Trophoblast cell (in vitro differentiated cells and primary cell): ENCODE measurements around the gene EEF2K.
"Not testable (repeated sequence)": the region's sequence is repeated elsewhere in the genome, so short reads cannot be mapped to it uniquely, and the experiment has no call there.

Experiments
- DNase-seq, 2 donors: peaks; one replicate each; pipeline ENCODE4 v3.0.0-alpha.2; 2016
- H2AFZ ChIP-seq: 2 replicates; pipeline ENCODE4 v1.6.1; 2013; ENCODE audit warnings: low read length, moderate library complexity, mild to moderate bottlenecking; ENCODE audit not compliant: insufficient read depth, poor library complexity
- H2AK5ac ChIP-seq: 2 replicates; pipeline ENCODE4 v1.6.1; 2013; ENCODE audit warnings: mild to moderate bottlenecking, low read length
- H2BK120ac ChIP-seq: 2 replicates; pipeline ENCODE4 v1.6.1; 2013; ENCODE audit warnings: low read length, mild to moderate bottlenecking, moderate library complexity; ENCODE audit not compliant: insufficient read depth, poor library complexity
- H2BK12ac ChIP-seq: 2 replicates; pipeline ENCODE4 v1.6.1; 2013; ENCODE audit warnings: mild to moderate bottlenecking, low read length, moderate library complexity
- H2BK5ac ChIP-seq: 2 replicates; pipeline ENCODE4 v1.6.1; 2013; ENCODE audit warnings: low read length, low read depth, moderate library complexity, mild to moderate bottlenecking; ENCODE audit not compliant: poor library complexity
- H3K14ac ChIP-seq: 2 replicates; pipeline ENCODE4 v1.6.1; 2013; ENCODE audit warnings: mild to moderate bottlenecking, low read length
- H3K18ac ChIP-seq: 2 replicates; pipeline ENCODE4 v1.6.1; 2013; ENCODE audit warnings: mild to moderate bottlenecking, low read length
- H3K23ac ChIP-seq: 2 replicates; pipeline ENCODE4 v1.6.1; 2013; ENCODE audit warnings: low read length
- H3K27ac ChIP-seq: 2 replicates; pipeline ENCODE4 v1.5.1; 2013; ENCODE audit warnings: low read depth, mild to moderate bottlenecking, inconsistent platforms, low read length, moderate library complexity
- H3K27me3 ChIP-seq: 2 replicates; pipeline ENCODE4 v1.6.1; 2013; ENCODE audit warnings: inconsistent platforms, mild to moderate bottlenecking, low read length, moderate library complexity; ENCODE audit not compliant: insufficient read depth
- H3K36me3 ChIP-seq, 2 experiments: 1 replicate in 1 of 2; 2 replicates in 1 of 2; pipeline ENCODE4 v1.6.1; 2013; ENCODE audit warnings: low read length in 2 of 2, mild to moderate bottlenecking in 2 of 2, moderate library complexity in 1 of 2; ENCODE audit not compliant: insufficient read depth in 2 of 2, control insufficient read depth in 1 of 2
- H3K4ac ChIP-seq: 2 replicates; pipeline ENCODE4 v1.6.1; 2013; ENCODE audit warnings: low read depth, mild to moderate bottlenecking, low read length, moderate library complexity
- H3K4me1 ChIP-seq, 2 experiments: 1 replicate in 1 of 2; 2 replicates in 1 of 2; pipeline ENCODE4 v1.6.1; 2013; ENCODE audit warnings: low read length in 2 of 2, mild to moderate bottlenecking in 2 of 2, moderate library complexity in 1 of 2; ENCODE audit not compliant: insufficient read depth in 2 of 2, control insufficient read depth in 1 of 2
- H3K4me2 ChIP-seq: 2 replicates; pipeline ENCODE4 v1.6.1; 2013; ENCODE audit warnings: inconsistent platforms, mild to moderate bottlenecking, low read length, moderate library complexity
- H3K4me3 ChIP-seq: 2 replicates; pipeline ENCODE4 v1.5.1; 2013; ENCODE audit warnings: mild to moderate bottlenecking, low read depth, low read length, inconsistent platforms
- H3K79me1 ChIP-seq: one replicate; pipeline ENCODE4 v1.6.1; 2013; ENCODE audit warnings: low read length
- H3K79me2 ChIP-seq: 2 replicates; pipeline ENCODE4 v1.6.1; 2013; ENCODE audit warnings: low read length, mild to moderate bottlenecking; ENCODE audit not compliant: control insufficient read depth, insufficient read depth, poor library complexity
- H3K9ac ChIP-seq: 2 replicates; pipeline ENCODE4 v1.6.1; 2013; ENCODE audit warnings: mild to moderate bottlenecking, low read length
- H3K9me3 ChIP-seq: 2 replicates; pipeline ENCODE4 v1.6.1; 2013; ENCODE audit warnings: low read depth, mild to moderate bottlenecking, control low read depth, inconsistent platforms, low read length; ENCODE audit not compliant: insufficient read depth
- H4K12ac ChIP-seq: 2 replicates; pipeline ENCODE4 v1.6.1; 2013; ENCODE audit warnings: low read depth, mild to moderate bottlenecking, low read length, moderate library complexity
- H4K8ac ChIP-seq: 2 replicates; pipeline ENCODE4 v1.6.1; 2013; ENCODE audit warnings: low read depth, mild to moderate bottlenecking, low read length, moderate library complexity
- H4K91ac ChIP-seq: one replicate; pipeline ENCODE4 v1.6.1; 2013; ENCODE audit warnings: low read depth, mild to moderate bottlenecking, low read length, moderate library complexity
- WGBS: extraction: QIAGEN DNeasy Blood & Tissue Kit; methylation state at CpG from one replicate; pipeline ENCODE4 v1.1.7; 2013; ENCODE audit warnings: missing lambda C conversion rate; ENCODE audit not compliant: insufficient read length, insufficient coverage; ENCODE audit errors: extremely low coverage; 5-methylcytosine and 5-hydroxymethylcytosine counted together

Gene EEF2K

DNA sequence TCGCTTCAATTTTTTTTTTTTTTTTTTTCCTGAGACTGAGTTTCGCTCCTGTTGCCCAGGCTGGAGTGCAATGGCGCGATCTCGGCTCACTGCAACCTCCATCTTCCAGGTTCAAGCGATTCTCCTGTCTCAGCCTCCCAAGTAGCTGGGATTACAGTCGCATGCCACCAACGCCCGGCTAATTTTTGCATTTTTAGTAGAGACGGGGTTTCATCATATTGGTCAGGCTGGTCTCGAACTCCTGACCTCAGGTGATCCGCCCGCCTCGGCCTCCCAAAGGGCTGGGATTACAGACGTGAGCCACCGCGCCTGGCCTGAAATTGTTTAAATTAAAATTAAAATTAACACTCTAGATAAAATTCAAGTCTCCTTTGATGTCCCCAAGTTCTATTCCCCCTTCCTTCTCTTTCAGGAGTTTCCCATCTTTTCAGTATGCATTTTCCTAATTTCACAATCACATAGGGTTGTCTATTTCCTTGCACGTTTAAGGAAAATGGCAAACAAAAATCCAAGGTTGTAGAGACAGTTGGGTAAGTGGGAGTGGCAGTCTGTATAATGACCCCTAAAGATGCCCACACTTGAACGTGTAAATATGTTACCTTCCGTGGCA, 9.4 kb upstream of the EEF2K start:
- H3K14ac ChIP-seq, H2AFZ ChIP-seq, H4K12ac ChIP-seq, H3K9me3 ChIP-seq, H3K23ac ChIP-seq, H3K79me1 ChIP-seq, H3K4me3 ChIP-seq, H2BK12ac ChIP-seq, H3K9ac ChIP-seq, H2BK5ac ChIP-seq, H3K4ac ChIP-seq, H3K4me2 ChIP-seq, H3K4me1 ChIP-seq, H4K91ac ChIP-seq, H3K27ac ChIP-seq, H3K36me3 ChIP-seq, H3K18ac ChIP-seq, H2BK120ac ChIP-seq, H3K27me3 ChIP-seq, H3K79me2 ChIP-seq, H2AK5ac ChIP-seq, H4K8ac ChIP-seq: not testable (repeated sequence)
- WGBS: no CpG with 5 or more reads among the region's 20 CpGs
- DNase-seq: peak in 1 of 2 donors; percentile 21

GRCh38 chr16:22198547-22199293, 7.4 kb upstream of the EEF2K start:
- Histone ChIP-seq H3K79me1 (peaks cover 2% of the 10 kb centered on the region), H4K12ac (no peak overlapping the region), H2BK5ac (no peak overlapping the region), H3K18ac (no peak overlapping the region), H3K4me2 (no peak overlapping the region), H3K36me3 (no peaks in the 10 kb centered on the region), H4K91ac (no peak overlapping the region), H3K4ac (no peak overlapping the region), H3K4me3 (no peak overlapping the region), H4K8ac (no peak overlapping the region), H3K9ac (no peak overlapping the region), H3K27ac (no peak overlapping the region), H2BK120ac (no peak overlapping the region), H3K4me1 (no peaks in the 10 kb centered on the region), H3K14ac (no peak overlapping the region), H3K23ac (no peak overlapping the region), H2AK5ac (no peak overlapping the region), H3K9me3 (peaks cover 2% of the 10 kb centered on the region), H3K27me3 (no peaks in the 10 kb centered on the region), H2BK12ac (no peak overlapping the region), H2AFZ (no peak overlapping the region), H3K79me2 (no peaks in the 10 kb centered on the region)
- WGBS: no CpG with 5 or more reads among the region's 7 CpGs
- DNase-seq: no peak

- DNase-seq: no peak
- Histone ChIP-seq H3K4me2 (no peak overlapping the region), H2BK12ac (no peak overlapping the region), H3K9me3 (peaks cover 2% of the 10 kb centered on the region), H3K27me3 (no peaks in the 10 kb centered on the region), H4K91ac (no peak overlapping the region), H2BK5ac (no peak overlapping the region), H3K27ac (no peak overlapping the region), H3K4me1 (peaks cover 0 to 4% of the 10 kb centered on the region in 2 experiments), H3K9ac (no peak overlapping the region), H3K18ac (no peak overlapping the region), H4K12ac (no peak overlapping the region), H3K79me1 (peaks cover 5% of the 10 kb centered on the region), H3K23ac (no peak overlapping the region), H2BK120ac (no peak overlapping the region), H2AK5ac (no peak overlapping the region), H4K8ac (no peak overlapping the region), H3K14ac (no peak overlapping the region), H3K79me2 (peaks cover 5% of the 10 kb centered on the region), H3K36me3 (no peaks in the 10 kb centered on the region), H3K4me3 (no peak overlapping the region), H2AFZ (no peak overlapping the region), H3K4ac (no peak overlapping the region)
- no CpG with 5 or more reads among the region's 6 CpGs for WGBS
Measured at GRCh38 chr16:22202261-22202637, 3.8 kb upstream of the EEF2K start.

DNA sequence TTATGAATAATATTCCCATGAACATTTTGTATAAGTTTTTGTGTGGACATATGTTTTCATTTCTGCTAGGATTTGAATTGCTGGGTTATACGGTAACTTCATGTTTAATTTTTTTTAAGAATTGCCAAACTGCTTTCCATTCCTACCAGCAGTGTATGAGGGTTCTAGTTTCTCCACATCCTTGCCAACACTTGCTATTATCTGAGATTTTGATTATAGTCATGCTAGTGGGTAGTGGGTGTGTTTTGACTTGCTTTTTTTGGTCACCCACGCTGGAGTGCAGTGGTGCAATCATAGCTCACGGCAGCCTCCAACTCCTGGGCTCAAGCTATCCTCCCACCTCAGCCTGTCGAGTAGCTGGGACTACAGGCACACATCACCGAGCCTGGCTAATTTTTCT, 3.0 kb upstream of the EEF2K start:
- Histone ChIP-seq H3K9me3 (peaks cover 2% of the 10 kb centered on the region), H3K4me1 (peaks cover 0 to 7% of the 10 kb centered on the region in 2 experiments), H3K9ac (no peak overlapping the region), H3K79me2 (peaks cover 5% of the 10 kb centered on the region), H3K79me1 (peaks cover 5% of the 10 kb centered on the region), H2BK120ac (no peak overlapping the region), H3K4me2 (no peak overlapping the region), H3K27ac (no peak overlapping the region), H4K12ac (no peak overlapping the region), H2AFZ (no peak overlapping the region), H3K23ac (no peak overlapping the region), H4K8ac (no peak overlapping the region), H2BK12ac (no peak overlapping the region), H3K4me3 (no peak overlapping the region), H3K14ac (no peak overlapping the region), H3K27me3 (no peaks in the 10 kb centered on the region), H3K36me3 (no peaks in the 10 kb centered on the region), H3K18ac (no peak overlapping the region), H3K4ac (no peak overlapping the region), H2AK5ac (no peak overlapping the region), H4K91ac (no peak overlapping the region), H2BK5ac (no peak overlapping the region)
- DNase-seq: no peak
- WGBS: no CpG with 5 or more reads among the region's 5 CpGs
